H9 (cell line): Measurements from ENCODE around the gene DYNC2LI1. TPM values are rescaled to one million over a fixed set of nuclear protein-coding genes. Genes with fewer than 3 reads are reported as not detected.

ENCODE experiments used
- DNase-seq: peaks from one replicate; pipeline ENCODE4 v3.0.0-alpha.2; 2017
- H2AFZ ChIP-seq: one replicate; pipeline ENCODE4 v1.6.1; 2013; ENCODE audit warnings: mild to moderate bottlenecking, low read length, control low read depth, moderate library complexity
- H2AK5ac ChIP-seq: 2 replicates; pipeline ENCODE4 v1.6.1; 2013; ENCODE audit warnings: low read length, control low read depth, mixed read lengths; ENCODE audit not compliant: insufficient read length
- H2BK120ac ChIP-seq: one replicate; pipeline ENCODE4 v1.6.1; 2013; ENCODE audit warnings: low read depth, mild to moderate bottlenecking, low read length, control low read depth, inconsistent platforms; ENCODE audit not compliant: poor library complexity, severe bottlenecking
- H2BK12ac ChIP-seq: 2 replicates; pipeline ENCODE4 v1.6.1; 2013; ENCODE audit warnings: low read length, control low read depth, mixed read lengths, low read depth; ENCODE audit not compliant: insufficient read length
- H2BK15ac ChIP-seq: 2 replicates; pipeline ENCODE4 v1.6.1; 2013; ENCODE audit warnings: low read depth, low read length, control low read depth
- H2BK20ac ChIP-seq: one replicate; pipeline ENCODE4 v1.6.1; 2013; ENCODE audit warnings: low read depth, mild to moderate bottlenecking, low read length, control low read depth, inconsistent platforms; ENCODE audit not compliant: poor library complexity, severe bottlenecking
- H2BK5ac ChIP-seq: 2 replicates; pipeline ENCODE4 v1.6.1; 2013; ENCODE audit warnings: low read length, control low read depth, mixed read lengths; ENCODE audit not compliant: insufficient read length
- H3K14ac ChIP-seq: 2 replicates; pipeline ENCODE4 v1.6.1; 2013; ENCODE audit warnings: low read length, control low read depth; ENCODE audit not compliant: insufficient read depth
- H3K18ac ChIP-seq: 2 replicates; pipeline ENCODE4 v1.6.1; 2013; ENCODE audit warnings: low read depth, mild to moderate bottlenecking, mixed read lengths, low read length, control low read depth; ENCODE audit not compliant: insufficient read length
- H3K23ac ChIP-seq: 2 replicates; pipeline ENCODE4 v1.6.1; 2013; ENCODE audit warnings: low read length, control low read depth, mixed read lengths, low read depth; ENCODE audit not compliant: insufficient read length
- H3K23me2 ChIP-seq: 2 replicates; pipeline ENCODE4 v1.6.1; 2013; ENCODE audit warnings: low read depth, mild to moderate bottlenecking, mixed read lengths, low read length, control low read depth; ENCODE audit not compliant: insufficient read length, poor library complexity, severe bottlenecking
- H3K27ac ChIP-seq: 2 replicates; pipeline ENCODE4 v1.5.1; 2013; ENCODE audit warnings: low read length, control low read depth, mixed read lengths, low read depth; ENCODE audit not compliant: insufficient read length
- H3K27me3 ChIP-seq: 2 replicates; pipeline ENCODE4 v1.6.1; 2013; ENCODE audit warnings: low read length, control low read depth, inconsistent platforms; ENCODE audit not compliant: insufficient read depth
- H3K4ac ChIP-seq: 2 replicates; pipeline ENCODE4 v1.6.1; 2013; ENCODE audit warnings: low read depth, mild to moderate bottlenecking, control low read depth, inconsistent platforms, low read length, moderate library complexity
- H3K4me1 ChIP-seq: 2 replicates; pipeline ENCODE4 v1.6.1; 2013; ENCODE audit warnings: low read length, control low read depth, inconsistent platforms; ENCODE audit not compliant: insufficient read depth
- H3K4me2 ChIP-seq: 2 replicates; pipeline ENCODE4 v1.6.1; 2013; ENCODE audit warnings: low read length, control low read depth, mixed read lengths; ENCODE audit not compliant: insufficient read length, insufficient read depth
- H3K56ac ChIP-seq: 2 replicates; pipeline ENCODE4 v1.6.1; 2013; ENCODE audit warnings: low read depth, mild to moderate bottlenecking, mixed read lengths, low read length, control low read depth; ENCODE audit not compliant: insufficient read length
- H3K79me1 ChIP-seq: 2 replicates; pipeline ENCODE4 v1.6.1; 2013; ENCODE audit warnings: low read depth, mild to moderate bottlenecking, moderate library complexity, low read length, control low read depth, inconsistent platforms; ENCODE audit not compliant: insufficient read depth, poor library complexity, severe bottlenecking
- H3K79me2 ChIP-seq: 2 replicates; pipeline ENCODE4 v1.6.1; 2013; ENCODE audit warnings: low read length, control low read depth, inconsistent platforms; ENCODE audit not compliant: insufficient read depth
- H3K9ac ChIP-seq: 2 replicates; pipeline ENCODE4 v1.6.1; 2013; ENCODE audit warnings: low read length, control low read depth, mixed read lengths; ENCODE audit not compliant: insufficient read length; ENCODE audit errors: extremely low read depth
- H3K9me3 ChIP-seq: one replicate; pipeline ENCODE4 v1.6.1; 2013; ENCODE audit warnings: low read depth, low read length, inconsistent platforms; ENCODE audit not compliant: control insufficient read depth
- H3T11ph ChIP-seq: one replicate; pipeline ENCODE4 v1.6.1; 2013; ENCODE audit warnings: mild to moderate bottlenecking, low read length, control low read depth, inconsistent platforms
- H4K20me1 ChIP-seq: one replicate; pipeline ENCODE4 v1.6.1; 2013; ENCODE audit not compliant: control insufficient read depth, insufficient read length, insufficient read depth
- H4K5ac ChIP-seq: 2 replicates; pipeline ENCODE4 v1.6.1; 2013; ENCODE audit warnings: low read depth, mild to moderate bottlenecking, mixed read lengths, low read length, control low read depth; ENCODE audit not compliant: insufficient read length
- H4K8ac ChIP-seq: replicated peaks from 2 replicates; pipeline ENCODE4 v1.6.1; 2013; ENCODE audit warnings: low read length, control low read depth, mixed read lengths, low read depth; ENCODE audit not compliant: insufficient read length
- H4K91ac ChIP-seq: 2 replicates; pipeline ENCODE4 v1.6.1; 2013; ENCODE audit warnings: low read depth, mild to moderate bottlenecking, moderate library complexity, mixed read lengths, low read length, control low read depth; ENCODE audit not compliant: insufficient read length
- H3K27ac Mint-ChIP-seq, 3 experiments: 2 replicates in 2 of 3; 3 replicates in 1 of 3; pipeline ENCODE4 v1.8.0; 2020 to 2021; ENCODE audit warnings: mixed read lengths in 3 of 3, mild to moderate bottlenecking in 1 of 3, moderate library complexity in 1 of 3
- H3K27me3 Mint-ChIP-seq: 2 replicates; pipeline ENCODE4 v1.8.0; 2021; ENCODE audit warnings: low read depth, mild to moderate bottlenecking, moderate library complexity, mixed read lengths
- H3K36me3 Mint-ChIP-seq, 3 experiments: 2 replicates in 2 of 3; 3 replicates in 1 of 3; pipeline ENCODE4 v1.8.0; 2020 to 2021; ENCODE audit warnings: low read depth in 3 of 3, mixed read lengths in 3 of 3; ENCODE audit not compliant: insufficient read depth in 1 of 3
- H3K4me1 Mint-ChIP-seq, 2 experiments: 2 replicates each; pipeline ENCODE4 v1.8.0; 2020; ENCODE audit warnings: mixed read lengths in 2 of 2
- H3K4me3 Mint-ChIP-seq, 2 experiments: 2 replicates in 1 of 2; 3 replicates in 1 of 2; pipeline ENCODE4 v1.8.0; 2020 to 2021; ENCODE audit warnings: mild to moderate bottlenecking in 2 of 2, mixed read lengths in 2 of 2, moderate library complexity in 1 of 2
- H3K9me3 Mint-ChIP-seq, 2 experiments: 2 replicates in 1 of 2; 3 replicates in 1 of 2; pipeline ENCODE4 v1.8.0; 2020; ENCODE audit warnings: mild to moderate bottlenecking in 2 of 2, mixed read lengths in 2 of 2, moderate library complexity in 1 of 2
- WGBS: extraction: QIAGEN DNeasy Blood & Tissue Kit; methylation state at CpG from one replicate; pipeline ENCODE4 v1.1.7; 2013; ENCODE audit warnings: missing lambda C conversion rate, low lambda C conversion rate, mixed read lengths; ENCODE audit not compliant: insufficient read length; ENCODE audit errors: extremely low coverage; 5-methylcytosine and 5-hydroxymethylcytosine counted together
- total RNA-seq: library from RNA; stranded (reverse); gene quantifications from 2 replicates; pipeline ENCODE4 v1.2.1, GENCODE V29; 2021
- TF ChIP-seq, protein P1 (sequence below): fragments of 200-600 bp; sonication (generic); conservative IDR thresholded peaks from 3 replicates; pipeline ENCODE4 v1.8.0; 2021; ENCODE audit warnings: antibody characterized with exemption, mild to moderate bottlenecking

Gene DYNC2LI1
- total RNA-seq, 1 experiment from 2014 or later = 8.5 TPM

DNA sequence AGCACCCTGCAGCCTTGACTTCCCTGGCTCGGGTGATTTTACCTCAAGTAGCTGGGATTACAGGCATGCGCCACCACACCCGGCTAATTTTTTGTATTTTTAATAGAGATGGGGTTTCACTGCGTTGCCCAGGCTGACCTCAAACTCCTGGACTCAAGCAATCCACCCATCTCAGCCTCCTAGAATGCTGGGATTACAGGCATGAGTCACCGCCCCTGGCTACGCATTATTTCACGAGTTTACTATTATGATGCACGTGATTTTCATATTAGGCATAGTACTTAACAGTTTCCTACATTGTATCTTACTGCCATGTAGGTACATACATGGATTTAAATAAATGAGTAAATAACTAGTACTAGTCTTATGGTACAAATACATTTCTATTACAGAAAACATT, 4.4 kb downstream of the DYNC2LI1 start:
- DNase-seq = no peak
- no peak overlapping the region for H4K5ac ChIP-seq
- H3K14ac ChIP-seq = no peak overlapping the region
- no peaks in the 10 kb centered on the region for H4K20me1 ChIP-seq
- H3K36me3 Mint-ChIP-seq = no peaks in the 10 kb centered on the region
- no peak overlapping the region for H4K91ac ChIP-seq
- H3K4ac ChIP-seq = no peak overlapping the region
- no peaks in the 10 kb centered on the region for H3K79me1 ChIP-seq
- H2BK5ac ChIP-seq = no peak overlapping the region
- no peak overlapping the region for H2BK120ac ChIP-seq
- WGBS = no CpG with 5 or more reads among the region's 8 CpGs
- no peaks in the 10 kb centered on the region for H3K27me3 Mint-ChIP-seq
- no peaks in the 10 kb centered on the region for H3K27me3 ChIP-seq
- H3K27ac ChIP-seq = no peak overlapping the region
- H2BK20ac ChIP-seq = no peak overlapping the region
- H3K27ac Mint-ChIP-seq = no peak overlapping the region
- no peak overlapping the region for H2BK12ac ChIP-seq
- H3K18ac ChIP-seq = no peak overlapping the region
- no peak overlapping the region for H3K9ac ChIP-seq
- peaks cover 7% of the 10 kb centered on the region for H3K23me2 ChIP-seq
- H2AK5ac ChIP-seq = no peak overlapping the region
- H3K9me3 Mint-ChIP-seq = no peaks in the 10 kb centered on the region
- no peaks in the 10 kb centered on the region for H3K79me2 ChIP-seq
- TF ChIP-seq, protein P1, sequence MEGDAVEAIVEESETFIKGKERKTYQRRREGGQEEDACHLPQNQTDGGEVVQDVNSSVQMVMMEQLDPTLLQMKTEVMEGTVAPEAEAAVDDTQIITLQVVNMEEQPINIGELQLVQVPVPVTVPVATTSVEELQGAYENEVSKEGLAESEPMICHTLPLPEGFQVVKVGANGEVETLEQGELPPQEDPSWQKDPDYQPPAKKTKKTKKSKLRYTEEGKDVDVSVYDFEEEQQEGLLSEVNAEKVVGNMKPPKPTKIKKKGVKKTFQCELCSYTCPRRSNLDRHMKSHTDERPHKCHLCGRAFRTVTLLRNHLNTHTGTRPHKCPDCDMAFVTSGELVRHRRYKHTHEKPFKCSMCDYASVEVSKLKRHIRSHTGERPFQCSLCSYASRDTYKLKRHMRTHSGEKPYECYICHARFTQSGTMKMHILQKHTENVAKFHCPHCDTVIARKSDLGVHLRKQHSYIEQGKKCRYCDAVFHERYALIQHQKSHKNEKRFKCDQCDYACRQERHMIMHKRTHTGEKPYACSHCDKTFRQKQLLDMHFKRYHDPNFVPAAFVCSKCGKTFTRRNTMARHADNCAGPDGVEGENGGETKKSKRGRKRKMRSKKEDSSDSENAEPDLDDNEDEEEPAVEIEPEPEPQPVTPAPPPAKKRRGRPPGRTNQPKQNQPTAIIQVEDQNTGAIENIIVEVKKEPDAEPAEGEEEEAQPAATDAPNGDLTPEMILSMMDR = no peak
- H3K23ac ChIP-seq = no peak overlapping the region
- no peak overlapping the region for H3K4me3 Mint-ChIP-seq
- H3K9me3 ChIP-seq = no peaks in the 10 kb centered on the region
- no peak overlapping the region for H3T11ph ChIP-seq
- H3K4me1 Mint-ChIP-seq = peaks cover 3 to 8% of the 10 kb centered on the region in 2 experiments
- no peak overlapping the region for H2BK15ac ChIP-seq
- H2AFZ ChIP-seq = no peak overlapping the region
- H3K4me2 ChIP-seq = no peak overlapping the region
- no peak overlapping the region for H3K56ac ChIP-seq
- H3K4me1 ChIP-seq = no peaks in the 10 kb centered on the region
- H4K8ac ChIP-seq = no peak overlapping the region
